A549 treated with AZD9567 at 1 μM for 4 hours (cell line): Measurements from ENCODE around the gene FAM216B. TPM values are rescaled to one million over a fixed set of nuclear protein-coding genes. Genes with fewer than 3 reads are reported as not detected.

Experiments used
- total RNA-seq: library from RNA; stranded (reverse); fragments of 200-300 nt; extraction: Qiagen RNA extraction; gene quantifications from 5 replicates; pipeline ENCODE4 v1.2.3, GENCODE V29; 2022; ENCODE audit not compliant: insufficient read depth

Gene FAM216B
- total RNA-seq = not detected in 5 replicates

DNA sequence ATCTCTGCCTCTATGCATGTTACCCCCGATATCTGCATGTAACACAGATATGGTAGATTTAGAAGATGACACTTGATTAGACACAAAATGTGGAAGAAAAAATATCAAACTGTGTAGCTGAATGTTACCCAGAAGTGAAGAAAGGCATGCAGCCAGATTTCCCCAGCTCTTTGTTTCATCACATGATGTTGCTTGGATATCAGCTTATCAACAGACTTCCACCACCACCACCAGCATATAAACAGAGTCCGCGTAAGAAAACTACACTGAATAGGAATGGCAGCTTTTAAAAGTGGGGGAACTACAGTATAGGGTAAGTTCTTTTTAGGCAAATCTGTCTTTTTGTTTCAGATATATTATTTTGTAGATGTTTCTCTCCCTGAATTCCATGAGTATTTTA lies at the start of gene FAM216B:
Gene FAM216B (plus strand): TSS at position 233 of the 400 bp plus-strand sequence. CDS start 2,484 bp downstream, outside the sequence.

Other genes starting within 250 kb of the FAM216B start
- not detected in 5 replicates for gene TNFSF11, start 207.4 kb upstream of the FAM216B start, total RNA-seq
- 0.05 to 0.32 TPM (median 0.26 TPM) in 4 of 5 replicates, not detected in the other for gene EPSTI1, start 210.7 kb downstream of the FAM216B start, total RNA-seq
- gene DNAJC15, start 242.0 kb downstream of the FAM216B start, total RNA-seq = 0.06 to 0.09 TPM (median 0.06 TPM) in 4 of 5 replicates, not detected in the other